Activated naive CD8-positive, alpha-beta T cell (primary cell): ENCODE results near the gene RNASEL.
"Not testable (repeated sequence)": the region's sequence is repeated elsewhere in the genome, so short reads cannot be mapped to it uniquely, and the experiment has no call there.

Experiments used
- H3K27ac Mint-ChIP-seq: one replicate; pipeline ENCODE4 v1.8.0; 2021; ENCODE audit warnings: mixed read lengths
- H3K27me3 Mint-ChIP-seq: one replicate; pipeline ENCODE4 v1.8.0; 2021; ENCODE audit warnings: mixed read lengths
- H3K36me3 Mint-ChIP-seq: one replicate; pipeline ENCODE4 v1.8.0; 2021; ENCODE audit warnings: mixed read lengths
- H3K4me1 Mint-ChIP-seq: one replicate; pipeline ENCODE4 v1.8.0; 2021; ENCODE audit warnings: low read depth, mixed read lengths
- H3K4me3 Mint-ChIP-seq: one replicate; pipeline ENCODE4 v1.8.0; 2021; ENCODE audit warnings: mild to moderate bottlenecking, mixed read lengths
- H3K9me3 Mint-ChIP-seq: one replicate; pipeline ENCODE4 v1.8.0; 2021; ENCODE audit warnings: low read depth, mixed read lengths

RNASEL gene

GRCh38 chr1:182588500-182589396 is at the start of gene RNASEL:
Gene RNASEL, minus strand, starts transcription at chr1:182589256. Its CDS starts 2,450 bp downstream, at chr1:182586806.
- Mint-ChIP-seq H3K9me3 (no peaks in the 10 kb centered on the region), H3K4me3 (peak within 1 kb of the TSS; percentile 98), H3K4me1 (peaks cover 59% of the 10 kb centered on the region), H3K36me3 (peaks cover 6% of the 10 kb centered on the region), H3K27ac (peak within 1 kb of the TSS; percentile 97), H3K27me3 (no peaks in the 10 kb centered on the region)

GRCh38 chr1:182637769-182638168 is 48.7 kb upstream of the RNASEL start:
- H3K9me3 Mint-ChIP-seq = no peaks in the 10 kb centered on the region
- H3K4me3 Mint-ChIP-seq = no peak overlapping the region
- no peak overlapping the region for H3K27ac Mint-ChIP-seq
- peaks cover 1% of the 10 kb centered on the region for H3K27me3 Mint-ChIP-seq
- no peaks in the 10 kb centered on the region for H3K4me1 Mint-ChIP-seq
- H3K36me3 Mint-ChIP-seq = no peaks in the 10 kb centered on the region

GRCh38 chr1:182635871-182636270 is 46.8 kb upstream of the RNASEL start:
- Mint-ChIP-seq H3K9me3 (no peaks in the 10 kb centered on the region), H3K4me3 (no peak overlapping the region), H3K4me1 (peaks cover 10% of the 10 kb centered on the region), H3K27me3 (peaks cover 1% of the 10 kb centered on the region), H3K27ac (no peak overlapping the region), H3K36me3 (no peaks in the 10 kb centered on the region)

GRCh38 chr1:182634306-182635072 is 45.4 kb upstream of the RNASEL start:
- no peaks in the 10 kb centered on the region for H3K36me3 Mint-ChIP-seq
- peaks cover 1% of the 10 kb centered on the region for H3K27me3 Mint-ChIP-seq
- H3K27ac Mint-ChIP-seq = no peak overlapping the region
- no peak overlapping the region for H3K4me3 Mint-ChIP-seq
- H3K9me3 Mint-ChIP-seq = no peaks in the 10 kb centered on the region
- peaks cover 24% of the 10 kb centered on the region for H3K4me1 Mint-ChIP-seq

GRCh38 chr1:182633657-182634281 is 44.7 kb upstream of the RNASEL start:
- peaks cover 1% of the 10 kb centered on the region for H3K27me3 Mint-ChIP-seq
- peaks cover 29% of the 10 kb centered on the region for H3K4me1 Mint-ChIP-seq
- H3K9me3 Mint-ChIP-seq = no peaks in the 10 kb centered on the region
- H3K27ac Mint-ChIP-seq = no peak overlapping the region
- no peak overlapping the region for H3K4me3 Mint-ChIP-seq
- no peaks in the 10 kb centered on the region for H3K36me3 Mint-ChIP-seq

GRCh38 chr1:182633031-182633430 is 44.0 kb upstream of the RNASEL start:
- peaks cover 29% of the 10 kb centered on the region for H3K4me1 Mint-ChIP-seq
- H3K27me3 Mint-ChIP-seq = peaks cover 1% of the 10 kb centered on the region
- H3K27ac Mint-ChIP-seq = no peak overlapping the region
- H3K4me3 Mint-ChIP-seq = no peak overlapping the region
- H3K9me3 Mint-ChIP-seq = no peaks in the 10 kb centered on the region
- H3K36me3 Mint-ChIP-seq = no peaks in the 10 kb centered on the region

- H3K4me3 Mint-ChIP-seq = peak overlapping the region; percentile 17
Measured at GRCh38 chr1:182632441-182632857, 43.4 kb upstream of the RNASEL start.

GRCh38 chr1:182631954-182632353 is 42.9 kb upstream of the RNASEL start:
- H3K27ac Mint-ChIP-seq = no peak overlapping the region
- no peak overlapping the region for H3K4me3 Mint-ChIP-seq
- peaks cover 32% of the 10 kb centered on the region for H3K4me1 Mint-ChIP-seq
- no peaks in the 10 kb centered on the region for H3K9me3 Mint-ChIP-seq
- no peaks in the 10 kb centered on the region for H3K36me3 Mint-ChIP-seq
- H3K27me3 Mint-ChIP-seq = peaks cover 1% of the 10 kb centered on the region

More at GRCh38 chr1:182632441-182632857, 43.4 kb upstream of the RNASEL start:
- not testable (repeated sequence) for H3K27me3 Mint-ChIP-seq, H3K27ac Mint-ChIP-seq, H3K36me3 Mint-ChIP-seq, H3K9me3 Mint-ChIP-seq
- H3K4me1 Mint-ChIP-seq = peaks cover 29% of the 10 kb centered on the region

GRCh38 chr1:182631053-182631677 is 42.1 kb upstream of the RNASEL start:
- peaks cover 1% of the 10 kb centered on the region for H3K27me3 Mint-ChIP-seq
- H3K36me3 Mint-ChIP-seq = no peaks in the 10 kb centered on the region
- H3K4me3 Mint-ChIP-seq = no peak overlapping the region
- H3K27ac Mint-ChIP-seq = no peak overlapping the region
- H3K9me3 Mint-ChIP-seq = no peaks in the 10 kb centered on the region
- H3K4me1 Mint-ChIP-seq = peaks cover 38% of the 10 kb centered on the region

GRCh38 chr1:182630586-182630985 is 41.5 kb upstream of the RNASEL start:
- H3K36me3 Mint-ChIP-seq = no peaks in the 10 kb centered on the region
- peak overlapping the region; percentile 12 for H3K27ac Mint-ChIP-seq
- H3K9me3 Mint-ChIP-seq = no peaks in the 10 kb centered on the region
- peaks cover 43% of the 10 kb centered on the region for H3K4me1 Mint-ChIP-seq
- H3K4me3 Mint-ChIP-seq = peak overlapping the region; percentile 59
- H3K27me3 Mint-ChIP-seq = peaks cover 1% of the 10 kb centered on the region

- Mint-ChIP-seq H3K4me1 (peaks cover 52% of the 10 kb centered on the region), H3K9me3 (no peaks in the 10 kb centered on the region), H3K27ac (peak overlapping the region; percentile 13), H3K27me3 (peaks cover 1% of the 10 kb centered on the region), H3K4me3 (peak overlapping the region; percentile 61), H3K36me3 (no peaks in the 10 kb centered on the region)
Measured at GRCh38 chr1:182629499-182630096, 40.5 kb upstream of the RNASEL start.

GRCh38 chr1:182629080-182629479 is 40.0 kb upstream of the RNASEL start:
- no peaks in the 10 kb centered on the region for H3K9me3 Mint-ChIP-seq
- H3K4me3 Mint-ChIP-seq = peak overlapping the region; percentile 61
- no peaks in the 10 kb centered on the region for H3K36me3 Mint-ChIP-seq
- peak overlapping the region; percentile 13 for H3K27ac Mint-ChIP-seq
- H3K4me1 Mint-ChIP-seq = peaks cover 56% of the 10 kb centered on the region
- no peaks in the 10 kb centered on the region for H3K27me3 Mint-ChIP-seq

GRCh38 chr1:182628657-182629056 is 39.6 kb upstream of the RNASEL start:
- Mint-ChIP-seq H3K9me3 (no peaks in the 10 kb centered on the region), H3K4me3 (no peak overlapping the region), H3K27ac (no peak overlapping the region), H3K36me3 (no peaks in the 10 kb centered on the region), H3K27me3 (no peaks in the 10 kb centered on the region), H3K4me1 (peaks cover 59% of the 10 kb centered on the region)

GRCh38 chr1:182627622-182628021 is 38.6 kb upstream of the RNASEL start:
- Mint-ChIP-seq H3K4me1 (peaks cover 68% of the 10 kb centered on the region), H3K36me3 (no peaks in the 10 kb centered on the region), H3K27me3 (no peaks in the 10 kb centered on the region), H3K4me3 (no peak overlapping the region), H3K9me3 (no peaks in the 10 kb centered on the region), H3K27ac (no peak overlapping the region)
